HepG2 (cell line): Measurements from ENCODE around the gene RNF14. TPM values are rescaled to one million over a fixed set of nuclear protein-coding genes. Genes with fewer than 3 reads are reported as not detected.

Experiments used
- BORCS8-MEF2B ChIP-seq: sonication (generic); formaldehyde crosslinking; IDR thresholded peaks from 2 replicates; pipeline ENCODE4 v1.8.0; 2022; ENCODE audit warnings: mild to moderate bottlenecking, missing genetic modification reagents
- CHCHD3 ChIP-seq: sonication (generic); formaldehyde crosslinking; IDR thresholded peaks from 2 replicates; pipeline ENCODE4 v1.8.0; 2022; ENCODE audit warnings: mild to moderate bottlenecking, missing genetic modification reagents, moderate library complexity
- DR1 ChIP-seq: sonication (generic); formaldehyde crosslinking; IDR thresholded peaks from 2 replicates; pipeline ENCODE4 v1.8.0; 2021; ENCODE audit warnings: mild to moderate bottlenecking, missing genetic modification reagents, inconsistent platforms
- LCORL ChIP-seq, 2 experiments: fragments of 450-650 bp in 1 of 2; sonication (generic) in 1 of 2; formaldehyde crosslinking in 1 of 2; IDR thresholded peaks; 2 replicates each; pipeline versions ENCODE4 v1.5.0 to v1.6.1; 2017 to 2020; ENCODE audit warnings: antibody characterized with exemption in 1 of 2, missing genetic modification reagents in 1 of 2
- MTF1 ChIP-seq: sonication (generic); formaldehyde crosslinking; IDR thresholded peaks from 2 replicates; pipeline ENCODE4 v1.5.0; 2020; ENCODE audit warnings: missing genetic modification reagents
- NAIF1 ChIP-seq: sonication (generic); formaldehyde crosslinking; IDR thresholded peaks from 2 replicates; pipeline ENCODE4 v1.5.0; 2020; ENCODE audit warnings: mild to moderate bottlenecking, missing genetic modification reagents, borderline replicate concordance
- PAF1 ChIP-seq: IDR thresholded peaks from 2 replicates; pipeline ENCODE4 v1.6.1; 2016; ENCODE audit warnings: missing genetic modification reagents, missing compliant biosample characterization
- PAX8 ChIP-seq: sonication (generic); formaldehyde crosslinking; IDR thresholded peaks from 2 replicates; pipeline ENCODE4 v1.8.0; 2022; ENCODE audit warnings: mild to moderate bottlenecking, missing genetic modification reagents, borderline replicate concordance
- PBX3 ChIP-seq: sonication (generic); formaldehyde crosslinking; IDR thresholded peaks from 2 replicates; pipeline ENCODE4 v1.8.1; 2023; ENCODE audit warnings: missing genetic modification reagents, inconsistent platforms, borderline replicate concordance
- SNAI1 ChIP-seq: sonication (generic); formaldehyde crosslinking; IDR thresholded peaks from 2 replicates; pipeline ENCODE4 v1.5.0; 2020; ENCODE audit warnings: mild to moderate bottlenecking, missing genetic modification reagents, borderline replicate concordance
- TARDBP ChIP-seq: sonication (generic); formaldehyde crosslinking; IDR thresholded peaks from 2 replicates; pipeline ENCODE4 v1.8.0; 2022; ENCODE audit warnings: mild to moderate bottlenecking, missing genetic modification reagents
- TCF7 ChIP-seq: sonication (generic); IDR thresholded peaks from 2 replicates; pipeline ENCODE4 v1.6.1; 2016; ENCODE audit warnings: antibody characterized with exemption, low read depth
- ZBTB1 ChIP-seq: sonication (generic); formaldehyde crosslinking; IDR thresholded peaks from 2 replicates; pipeline ENCODE4 v1.4.0; 2020; ENCODE audit warnings: missing genetic modification reagents, borderline replicate concordance
- ZBTB14 ChIP-seq: sonication (generic); formaldehyde crosslinking; IDR thresholded peaks from 2 replicates; pipeline ENCODE4 v1.4.0; 2020; ENCODE audit warnings: missing genetic modification reagents
- ZNF12 ChIP-seq: sonication (generic); formaldehyde crosslinking; IDR thresholded peaks from 2 replicates; pipeline ENCODE4 v1.5.0; 2020; ENCODE audit warnings: missing genetic modification reagents
- ZNF354B ChIP-seq: sonication (generic); formaldehyde crosslinking; IDR thresholded peaks from 2 replicates; pipeline ENCODE4 v1.8.0; 2022; ENCODE audit warnings: mild to moderate bottlenecking, missing genetic modification reagents
- ZNF547 ChIP-seq: sonication (generic); formaldehyde crosslinking; IDR thresholded peaks from 2 replicates; pipeline ENCODE4 v1.5.1; 2020; ENCODE audit warnings: mild to moderate bottlenecking, missing genetic modification reagents
- ZNF569 ChIP-seq: sonication (generic); formaldehyde crosslinking; IDR thresholded peaks from 2 replicates; pipeline ENCODE4 v1.5.0; 2020; ENCODE audit warnings: mild to moderate bottlenecking, missing genetic modification reagents, moderate library complexity, borderline replicate concordance
- ZNF616 ChIP-seq: sonication (generic); formaldehyde crosslinking; IDR thresholded peaks from 2 replicates; pipeline ENCODE4 v1.5.0; 2020; ENCODE audit warnings: low read depth, mild to moderate bottlenecking, missing genetic modification reagents
- ZUFSP ChIP-seq: sonication (generic); formaldehyde crosslinking; IDR thresholded peaks from 2 replicates; pipeline ENCODE4 v1.9.0; 2021; ENCODE audit warnings: missing genetic modification reagents, mild to moderate bottlenecking, borderline replicate concordance
- polyA plus RNA-seq, 8 experiments: library from polyadenylated mRNA; depleted of rRNA in 3 of 8; stranded (reverse) in 7 of 8; unstranded in 1 of 8; fragments of >200 nt; fragmentation: Illumina TruSeq in 4 of 8; extraction: Trizol in 4 of 8; gene quantifications; 2 replicates each; pipeline versions ENCODE4 v1.2.1 to v1.2.3, GENCODE V29; 2011 to 2016; ENCODE audit warnings: low read depth in 4 of 8, missing spikeins in 1 of 8, mixed read lengths in 1 of 8; ENCODE audit not compliant: insufficient read depth in 1 of 8
- total RNA-seq, 5 experiments: library from RNA; depleted of rRNA; stranded (reverse); fragments of >200 nt; fragmentation: Illumina TruSeq; extraction: Trizol; gene quantifications; 2 replicates each; pipeline ENCODE4 v1.2.3, GENCODE V29; 2016; ENCODE audit warnings: low read depth in 1 of 5
- TF ChIP-seq, protein P1 (sequence below): sonication (generic); formaldehyde crosslinking; IDR thresholded peaks from 2 replicates; pipeline ENCODE4 v1.4.0; 2020; ENCODE audit warnings: low read depth, mild to moderate bottlenecking, missing genetic modification reagents
- TF ChIP-seq, protein P2 (sequence below): sonication (generic); formaldehyde crosslinking; IDR thresholded peaks from 2 replicates; pipeline ENCODE4 v1.5.1; 2020; ENCODE audit warnings: missing genetic modification reagents, mild to moderate bottlenecking, borderline replicate concordance

Gene RNF14
- total and polyA plus RNA-seq, 2 of the 13 experiments (the other 11 are each of a cell fraction or from before 2014, with no cell fraction given), result 11.3 to 28.1 TPM

DNA sequence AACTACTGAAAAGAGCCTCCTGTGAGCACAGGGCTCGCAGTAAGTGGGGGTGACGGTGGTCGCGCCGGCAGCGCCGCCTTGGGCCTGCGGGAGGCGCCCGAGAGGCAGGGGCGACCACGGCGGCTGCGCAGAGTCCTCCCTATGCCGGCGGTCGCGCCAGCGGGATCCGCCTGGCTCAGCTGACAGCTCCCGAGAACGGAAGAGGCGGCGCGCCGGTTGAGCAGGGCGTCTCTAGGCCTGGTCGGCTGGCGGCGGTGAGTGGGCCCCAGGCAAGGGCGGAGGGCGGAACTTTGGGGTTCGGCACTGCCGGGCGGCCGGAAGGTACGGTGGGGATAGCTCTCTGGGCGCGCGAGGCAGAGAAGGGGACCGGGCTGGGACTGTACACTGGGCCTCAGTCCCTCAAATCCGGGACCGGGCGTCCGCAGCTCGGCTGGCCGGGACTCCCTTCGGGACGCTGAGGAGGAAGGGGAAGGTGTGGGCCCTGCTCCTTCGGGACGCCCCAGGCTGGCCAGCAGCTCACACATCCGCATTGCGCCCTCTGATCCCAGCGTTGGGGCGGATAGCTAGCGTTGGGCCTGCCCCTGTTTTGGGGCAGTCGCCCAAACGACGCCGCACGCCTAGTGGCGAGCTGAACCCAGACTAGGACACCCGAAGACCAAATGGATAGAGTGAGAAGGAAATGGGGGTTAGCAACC lies at the start of gene RNF14 (continued):
- TF ChIP-seq, protein P1, sequence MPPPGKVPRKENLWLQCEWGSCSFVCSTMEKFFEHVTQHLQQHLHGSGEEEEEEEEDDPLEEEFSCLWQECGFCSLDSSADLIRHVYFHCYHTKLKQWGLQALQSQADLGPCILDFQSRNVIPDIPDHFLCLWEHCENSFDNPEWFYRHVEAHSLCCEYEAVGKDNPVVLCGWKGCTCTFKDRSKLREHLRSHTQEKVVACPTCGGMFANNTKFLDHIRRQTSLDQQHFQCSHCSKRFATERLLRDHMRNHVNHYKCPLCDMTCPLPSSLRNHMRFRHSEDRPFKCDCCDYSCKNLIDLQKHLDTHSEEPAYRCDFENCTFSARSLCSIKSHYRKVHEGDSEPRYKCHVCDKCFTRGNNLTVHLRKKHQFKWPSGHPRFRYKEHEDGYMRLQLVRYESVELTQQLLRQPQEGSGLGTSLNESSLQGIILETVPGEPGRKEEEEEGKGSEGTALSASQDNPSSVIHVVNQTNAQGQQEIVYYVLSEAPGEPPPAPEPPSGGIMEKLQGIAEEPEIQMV (CRISPR knock-in tag), result no peak
- TF ChIP-seq NAIF1 (CRISPR knock-in tag), result no peak
- TF ChIP-seq PBX3 (CRISPR knock-in tag), result no peak
- TF ChIP-seq TCF7, result no peak
- TF ChIP-seq ZBTB1 (CRISPR knock-in tag), result no peak
- no peak for TF ChIP-seq ZNF569 (CRISPR knock-in tag)
- TF ChIP-seq ZBTB14 (CRISPR knock-in tag), result peak; percentile 31; the same call in 1 of the 2 replicates
- TF ChIP-seq CHCHD3 (CRISPR knock-in tag), result no peak
- peak; percentile 82 for TF ChIP-seq TARDBP (CRISPR knock-in tag)
- TF ChIP-seq ZNF354B (CRISPR knock-in tag), result no peak
- peak; percentile 60; the same call in 1 of the 2 replicates for TF ChIP-seq LCORL (IDR thresholded peaks at IDR 0.05)
- peak; percentile 96 for TF ChIP-seq LCORL (CRISPR knock-in tag; IDR thresholded peaks at IDR 0.05)
- TF ChIP-seq BORCS8-MEF2B (CRISPR knock-in tag), result peak; percentile 85; the same call in 1 of the 2 replicates
- TF ChIP-seq ZUFSP (CRISPR knock-in tag), result 0 out of 2 replicates have a peak, but pooled peaks have one; percentile 65
- TF ChIP-seq PAX8 (CRISPR knock-in tag), result peak; percentile 19; the same call in 1 of the 2 replicates
- TF ChIP-seq ZNF616 (CRISPR knock-in tag), result no peak
- TF ChIP-seq PAF1 (CRISPR knock-in tag), result no peak
- TF ChIP-seq, protein P2, sequence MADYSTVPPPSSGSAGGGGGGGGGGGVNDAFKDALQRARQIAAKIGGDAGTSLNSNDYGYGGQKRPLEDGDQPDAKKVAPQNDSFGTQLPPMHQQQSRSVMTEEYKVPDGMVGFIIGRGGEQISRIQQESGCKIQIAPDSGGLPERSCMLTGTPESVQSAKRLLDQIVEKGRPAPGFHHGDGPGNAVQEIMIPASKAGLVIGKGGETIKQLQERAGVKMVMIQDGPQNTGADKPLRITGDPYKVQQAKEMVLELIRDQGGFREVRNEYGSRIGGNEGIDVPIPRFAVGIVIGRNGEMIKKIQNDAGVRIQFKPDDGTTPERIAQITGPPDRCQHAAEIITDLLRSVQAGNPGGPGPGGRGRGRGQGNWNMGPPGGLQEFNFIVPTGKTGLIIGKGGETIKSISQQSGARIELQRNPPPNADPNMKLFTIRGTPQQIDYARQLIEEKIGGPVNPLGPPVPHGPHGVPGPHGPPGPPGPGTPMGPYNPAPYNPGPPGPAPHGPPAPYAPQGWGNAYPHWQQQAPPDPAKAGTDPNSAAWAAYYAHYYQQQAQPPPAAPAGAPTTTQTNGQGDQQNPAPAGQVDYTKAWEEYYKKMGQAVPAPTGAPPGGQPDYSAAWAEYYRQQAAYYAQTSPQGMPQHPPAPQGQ (CRISPR knock-in tag), result no peak
- TF ChIP-seq DR1 (CRISPR knock-in tag), result peak; percentile 87; the same call in 1 of the 2 replicates
- no peak for TF ChIP-seq SNAI1 (CRISPR knock-in tag)
- TF ChIP-seq ZNF547, result 0 out of 2 replicates have a peak, but pooled peaks have one; percentile 78
- no peak for TF ChIP-seq MTF1 (CRISPR knock-in tag)
- TF ChIP-seq ZNF12 (CRISPR knock-in tag), result no peak; the same call in 1 of the 2 replicates
